Measurements from ENCODE around the gene KIF26B. TPM values are rescaled to one million over a fixed set of nuclear protein-coding genes. Genes with fewer than 3 reads are reported as not detected.

KIF26B gene
- total RNA-seq, 1 donor from 2014 or later, result 8.8 TPM

DNA sequence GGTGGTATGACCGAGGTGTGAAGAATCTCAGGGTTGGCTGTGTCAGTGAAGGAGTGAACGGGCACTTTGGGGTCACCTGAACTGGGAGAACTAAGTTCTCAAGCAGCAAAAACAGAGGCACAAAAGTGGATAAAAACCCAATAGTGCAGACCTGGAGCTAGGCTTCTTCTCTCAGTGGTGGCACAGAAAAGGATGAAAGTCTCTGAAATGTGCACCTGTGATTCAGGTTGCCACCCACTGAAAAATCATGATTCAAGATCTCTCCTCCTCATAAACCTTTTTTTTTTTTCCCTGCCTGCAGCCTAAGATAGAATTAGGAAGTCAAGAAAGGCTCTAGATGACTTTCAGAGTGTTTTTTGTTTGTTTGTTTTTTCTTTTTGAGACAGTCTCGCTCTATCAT lies 304.8 kb downstream of the KIF26B start:
- no peak overlapping the region for H3K27ac Mint-ChIP-seq (ENCODE audit: unreplicated experiment)
- H3K4me1 Mint-ChIP-seq (ENCODE audit: unreplicated experiment), result no peaks in the 10 kb centered on the region
- TF ChIP-seq CTCF (IDR thresholded peaks at IDR 0.05), result no peak
- H3K36me3 Mint-ChIP-seq (ENCODE audit: unreplicated experiment), result no peaks in the 10 kb centered on the region
- DNase-seq (ENCODE audit: extremely low spot score, unreplicated experiment), result no peak
- no peaks in the 10 kb centered on the region for H3K9me3 Mint-ChIP-seq (ENCODE audit: unreplicated experiment)
- H3K4me3 Mint-ChIP-seq (ENCODE audit: unreplicated experiment), result no peak overlapping the region
- peaks cover 6% of the 10 kb centered on the region for H3K27me3 Mint-ChIP-seq (ENCODE audit: unreplicated experiment)

DNA sequence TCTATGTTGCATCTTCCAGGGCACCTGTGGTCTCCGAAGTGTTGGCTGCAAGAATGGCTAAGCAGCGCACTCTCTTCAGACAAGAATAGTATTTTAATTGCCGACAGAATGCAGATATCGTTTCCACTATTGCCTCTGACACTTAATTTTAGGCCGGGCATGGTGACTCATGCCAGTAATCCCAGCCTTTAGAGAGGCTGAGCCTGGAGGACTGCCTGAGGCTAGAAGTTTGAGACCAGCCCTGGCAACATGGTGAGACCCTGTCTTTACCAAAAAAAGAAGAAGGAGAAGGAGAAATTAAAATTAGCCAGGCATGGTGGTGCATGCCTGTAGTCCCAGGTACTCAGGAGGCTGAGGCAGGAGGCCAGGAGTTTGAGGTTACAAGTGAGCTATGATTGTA lies 306.9 kb downstream of the KIF26B start:
- Mint-ChIP-seq H3K27ac (ENCODE audit: unreplicated experiment) (no peak overlapping the region), H3K36me3 (ENCODE audit: unreplicated experiment) (no peaks in the 10 kb centered on the region), H3K9me3 (ENCODE audit: unreplicated experiment) (no peaks in the 10 kb centered on the region), H3K27me3 (ENCODE audit: unreplicated experiment) (peaks cover 6% of the 10 kb centered on the region), H3K4me1 (ENCODE audit: unreplicated experiment) (no peaks in the 10 kb centered on the region), H3K4me3 (ENCODE audit: unreplicated experiment) (no peak overlapping the region)
- no peak for TF ChIP-seq CTCF (IDR thresholded peaks at IDR 0.05)
- no peak for DNase-seq (ENCODE audit: extremely low spot score, unreplicated experiment)

DNA sequence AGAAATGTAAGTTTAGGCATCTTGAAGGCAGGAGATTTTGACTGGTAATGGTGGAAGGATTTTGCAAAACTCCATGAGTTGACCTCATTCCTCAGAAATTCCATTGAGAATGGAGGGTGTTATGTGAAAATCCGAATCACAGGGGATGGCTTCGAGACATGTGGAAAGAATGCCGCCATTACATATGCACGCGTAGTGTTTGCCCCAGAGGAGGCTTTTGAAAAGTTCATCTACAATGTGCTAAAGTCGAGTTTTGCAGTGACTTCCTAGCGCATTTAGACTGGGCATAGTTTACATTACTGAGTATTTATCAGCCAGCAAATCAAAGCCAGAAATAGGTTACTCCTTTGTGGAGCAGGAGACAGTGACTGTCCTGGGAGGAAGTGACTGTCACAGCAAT lies 307.4 kb downstream of the KIF26B start:
- Mint-ChIP-seq H3K27me3 (ENCODE audit: unreplicated experiment) (peaks cover 4% of the 10 kb centered on the region), H3K27ac (ENCODE audit: unreplicated experiment) (no peak overlapping the region), H3K4me1 (ENCODE audit: unreplicated experiment) (no peaks in the 10 kb centered on the region), H3K4me3 (ENCODE audit: unreplicated experiment) (no peak overlapping the region), H3K36me3 (ENCODE audit: unreplicated experiment) (no peaks in the 10 kb centered on the region), H3K9me3 (ENCODE audit: unreplicated experiment) (no peaks in the 10 kb centered on the region)
- TF ChIP-seq CTCF (IDR thresholded peaks at IDR 0.05), result no peak
- DNase-seq (ENCODE audit: extremely low spot score, unreplicated experiment), result no peak

DNA sequence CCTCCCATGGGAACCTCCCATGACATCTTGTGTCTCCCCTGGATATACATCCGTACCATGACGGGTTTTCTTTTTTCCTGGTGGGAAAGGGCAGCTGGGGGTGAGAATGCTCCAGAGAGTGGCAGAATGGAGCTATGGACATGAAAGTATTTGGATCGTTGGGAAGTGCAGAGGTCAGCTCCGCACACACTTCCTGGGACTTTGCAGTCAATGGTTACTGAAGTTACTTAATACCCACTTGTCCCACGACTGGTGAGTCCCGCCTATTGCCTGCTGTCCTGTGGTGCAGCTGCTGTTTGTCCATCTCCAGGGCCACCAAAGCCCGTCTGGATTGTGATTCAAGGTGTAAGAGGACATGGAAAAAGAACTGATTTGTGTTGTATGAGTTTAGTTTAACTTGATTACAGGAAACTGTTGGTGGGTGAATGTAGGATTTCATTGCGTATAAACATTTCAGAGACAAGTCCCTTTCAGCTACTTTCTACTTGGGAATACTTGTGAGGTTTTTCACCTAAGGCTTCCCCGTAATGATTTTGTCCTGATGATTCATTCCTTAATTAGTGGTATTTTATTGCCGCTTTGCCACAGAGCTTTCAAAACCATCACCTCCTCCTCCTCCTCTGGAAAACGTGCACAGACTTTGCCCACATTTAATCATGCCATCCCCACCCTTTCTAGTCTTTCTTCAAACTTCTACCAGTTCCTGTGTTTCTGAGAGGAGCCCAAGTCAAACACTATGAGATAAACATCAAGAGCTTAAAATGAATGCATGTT lies 308.8 kb downstream of the KIF26B start:
- H3K4me3 Mint-ChIP-seq (ENCODE audit: unreplicated experiment), result no peak overlapping the region
- H3K27ac Mint-ChIP-seq (ENCODE audit: unreplicated experiment), result no peak overlapping the region
- TF ChIP-seq CTCF (IDR thresholded peaks at IDR 0.05), result no peak
- H3K27me3 Mint-ChIP-seq (ENCODE audit: unreplicated experiment), result peaks cover 4% of the 10 kb centered on the region
- no peaks in the 10 kb centered on the region for H3K4me1 Mint-ChIP-seq (ENCODE audit: unreplicated experiment)
- no peaks in the 10 kb centered on the region for H3K9me3 Mint-ChIP-seq (ENCODE audit: unreplicated experiment)
- H3K36me3 Mint-ChIP-seq (ENCODE audit: unreplicated experiment), result no peaks in the 10 kb centered on the region
- DNase-seq (ENCODE audit: extremely low spot score, unreplicated experiment), result no peak

DNA sequence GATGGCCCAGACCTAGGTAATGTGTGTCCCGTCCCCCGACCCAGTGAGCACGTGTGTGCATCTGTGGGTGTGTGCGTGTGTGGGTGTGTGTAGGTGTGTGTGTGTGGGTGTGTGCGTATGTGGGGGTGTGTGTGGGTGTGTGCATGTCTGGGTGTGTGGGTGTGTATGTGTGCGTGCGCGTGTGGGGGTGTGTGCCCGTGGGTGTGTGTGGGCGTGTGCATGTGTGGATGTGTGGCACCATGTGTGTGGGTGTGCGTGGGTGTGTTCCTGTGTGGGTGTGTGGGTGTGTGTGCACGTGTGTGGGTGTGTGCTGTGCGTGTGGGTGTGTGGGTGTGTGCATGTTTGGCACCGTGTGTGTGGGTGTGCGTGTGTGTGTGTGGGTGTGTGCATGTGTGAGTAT lies 309.5 kb downstream of the KIF26B start:
- Mint-ChIP-seq H3K36me3 (ENCODE audit: unreplicated experiment) (no peaks in the 10 kb centered on the region), H3K27ac (ENCODE audit: unreplicated experiment) (no peak overlapping the region), H3K9me3 (ENCODE audit: unreplicated experiment) (no peaks in the 10 kb centered on the region), H3K27me3 (ENCODE audit: unreplicated experiment) (peaks cover 4% of the 10 kb centered on the region), H3K4me3 (ENCODE audit: unreplicated experiment) (no peak overlapping the region), H3K4me1 (ENCODE audit: unreplicated experiment) (no peaks in the 10 kb centered on the region)
- no peak for TF ChIP-seq CTCF (IDR thresholded peaks at IDR 0.05)
- no peak for DNase-seq (ENCODE audit: extremely low spot score, unreplicated experiment)

Data from osteocyte (in vitro differentiated cells).